Activated T-cell treated with anti-CD3 and anti-CD28 coated beads, Interleukin-2, amount 50 U/mL, for 24 hours (primary cell): ENCODE results near the gene ANKS1B.

Experiments
- DNase-seq: peaks from one replicate; pipeline ENCODE4 v3.0.0-alpha.2; 2020
- H3K27ac Mint-ChIP-seq: 2 replicates; pipeline ENCODE4 v1.8.0; 2020; ENCODE audit warnings: mild to moderate bottlenecking, mixed read lengths
- H3K27me3 Mint-ChIP-seq: 2 replicates; pipeline ENCODE4 v1.8.0; 2020; ENCODE audit warnings: mixed read lengths
- H3K36me3 Mint-ChIP-seq: 2 replicates; pipeline ENCODE4 v1.8.0; 2020; ENCODE audit warnings: low read depth, mixed read lengths
- H3K4me1 Mint-ChIP-seq: 2 replicates; pipeline ENCODE4 v1.8.0; 2020; ENCODE audit warnings: low read depth, mixed read lengths
- H3K4me3 Mint-ChIP-seq: 2 replicates; pipeline ENCODE4 v1.8.0; 2020; ENCODE audit warnings: mild to moderate bottlenecking, moderate library complexity, mixed read lengths
- H3K9me3 Mint-ChIP-seq: 2 replicates; pipeline ENCODE4 v1.8.0; 2020; ENCODE audit warnings: mixed read lengths

The ANKS1B gene

DNA sequence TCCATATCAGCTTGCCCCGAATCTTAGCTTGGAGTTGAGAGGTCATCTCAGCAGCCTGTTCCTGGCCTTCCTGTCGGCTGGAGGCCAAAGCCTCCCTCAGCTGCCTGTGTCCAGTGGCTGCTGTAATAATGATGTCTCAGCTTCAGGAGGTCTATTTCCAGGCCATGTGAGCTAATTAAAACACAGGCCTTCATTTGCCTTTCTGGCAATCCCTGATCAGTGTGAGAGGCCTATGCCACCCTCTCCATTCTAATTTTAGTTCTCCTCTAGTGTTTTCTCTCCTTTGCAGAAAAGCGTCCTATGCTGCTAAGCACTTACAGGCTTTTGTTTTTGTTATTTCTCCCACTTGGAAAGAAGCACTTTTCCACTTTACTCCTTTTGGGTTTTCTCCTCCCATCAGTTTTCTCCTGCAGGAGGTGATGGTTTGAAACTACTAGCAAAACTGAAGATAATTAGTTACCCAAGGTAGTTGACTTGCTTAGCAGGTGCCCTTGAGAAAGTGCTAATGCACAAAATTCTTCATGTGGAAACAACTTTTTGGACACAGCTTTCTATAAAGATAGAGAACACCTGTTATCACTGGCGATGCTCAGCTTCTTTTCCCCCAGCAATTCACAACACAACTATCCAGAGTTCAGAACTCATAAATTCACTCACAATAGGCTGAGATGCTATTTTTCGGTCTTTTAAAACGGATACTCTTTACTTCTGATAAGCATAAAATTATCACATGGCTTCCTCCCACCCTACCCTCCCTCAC, 592.5 kb downstream of the ANKS1B start:
- H3K4me3 Mint-ChIP-seq = no peak overlapping the region
- no peak for DNase-seq
- H3K9me3 Mint-ChIP-seq = no peaks in the 10 kb centered on the region
- no peaks in the 10 kb centered on the region for H3K4me1 Mint-ChIP-seq
- H3K36me3 Mint-ChIP-seq = no peaks in the 10 kb centered on the region
- no peak overlapping the region for H3K27ac Mint-ChIP-seq
- no peaks in the 10 kb centered on the region for H3K27me3 Mint-ChIP-seq

DNA sequence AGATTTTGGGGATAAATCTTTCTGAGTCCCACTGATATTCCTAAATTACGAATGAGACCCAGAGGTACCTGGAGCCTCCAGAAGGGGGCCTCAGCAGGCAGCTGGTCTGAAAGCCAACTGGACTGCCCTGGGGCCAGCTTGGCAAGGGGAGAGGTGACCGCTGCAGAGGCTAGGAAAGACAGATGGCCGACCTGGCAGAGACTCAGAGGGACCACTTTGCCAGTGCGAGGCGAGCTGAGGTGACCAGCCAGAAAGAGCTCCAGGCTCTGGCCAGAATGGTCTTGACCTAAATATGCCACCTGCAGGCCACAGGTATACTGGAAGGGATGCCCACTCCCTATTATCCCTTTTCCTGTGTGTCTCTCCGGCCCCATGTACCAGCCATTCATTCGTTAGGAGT, 594.0 kb downstream of the ANKS1B start:
- DNase-seq = no peak
- Mint-ChIP-seq H3K9me3 (no peaks in the 10 kb centered on the region), H3K27ac (no peak overlapping the region), H3K36me3 (no peaks in the 10 kb centered on the region), H3K4me3 (no peak overlapping the region), H3K4me1 (no peaks in the 10 kb centered on the region), H3K27me3 (no peaks in the 10 kb centered on the region)

DNA sequence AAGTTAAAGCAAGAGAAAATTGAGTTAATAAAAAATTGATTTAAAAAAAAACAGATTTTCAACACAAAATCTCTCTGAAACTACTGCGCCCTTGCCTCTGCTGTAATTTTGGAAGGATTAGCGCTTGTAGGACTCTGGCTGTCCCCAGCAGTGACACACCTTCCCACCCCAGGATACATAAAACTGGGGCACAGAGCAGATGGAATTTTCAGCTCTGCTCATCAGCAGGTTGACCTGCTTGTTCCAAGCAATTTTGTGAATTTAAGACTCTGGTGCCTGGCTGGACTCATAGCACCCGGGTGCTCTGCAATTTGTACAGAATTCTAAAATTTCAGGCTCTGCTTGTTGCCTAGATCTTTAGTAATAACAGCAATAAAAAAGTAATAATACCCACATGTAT, 595.0 kb downstream of the ANKS1B start:
- H3K9me3 Mint-ChIP-seq = no peaks in the 10 kb centered on the region
- DNase-seq = no peak
- H3K4me3 Mint-ChIP-seq = no peak overlapping the region
- no peaks in the 10 kb centered on the region for H3K36me3 Mint-ChIP-seq
- H3K27me3 Mint-ChIP-seq = no peaks in the 10 kb centered on the region
- H3K4me1 Mint-ChIP-seq = no peaks in the 10 kb centered on the region
- no peak overlapping the region for H3K27ac Mint-ChIP-seq

DNA sequence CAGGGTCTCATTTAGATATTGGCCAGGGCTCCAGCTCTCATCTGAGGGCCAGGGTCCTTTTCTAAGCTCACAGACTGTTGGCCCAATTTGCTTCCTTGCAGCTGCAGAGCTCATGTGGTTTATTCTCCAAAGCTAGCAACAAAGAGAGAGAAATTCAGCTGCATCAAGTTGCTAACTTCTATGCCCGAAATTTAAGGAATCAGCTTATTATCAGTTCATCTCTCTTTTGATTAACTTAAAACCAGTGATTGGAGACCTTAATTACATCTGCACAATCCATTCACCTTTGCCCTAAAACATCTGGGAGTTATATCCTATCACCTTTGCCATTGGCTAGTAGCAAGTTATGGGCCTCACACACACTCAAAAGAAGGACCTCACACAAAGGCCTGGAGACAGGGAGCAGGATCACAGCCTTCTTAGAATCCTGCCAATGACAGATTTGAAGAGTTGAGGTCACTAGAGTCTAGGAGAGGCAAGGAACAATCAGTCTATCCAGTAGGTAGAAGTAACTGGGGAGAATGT, 596.0 kb downstream of the ANKS1B start:
- no peaks in the 10 kb centered on the region for H3K9me3 Mint-ChIP-seq
- DNase-seq = no peak
- H3K4me3 Mint-ChIP-seq = no peak overlapping the region
- H3K27ac Mint-ChIP-seq = no peak overlapping the region
- H3K36me3 Mint-ChIP-seq = no peaks in the 10 kb centered on the region
- no peaks in the 10 kb centered on the region for H3K27me3 Mint-ChIP-seq
- H3K4me1 Mint-ChIP-seq = no peaks in the 10 kb centered on the region

DNA sequence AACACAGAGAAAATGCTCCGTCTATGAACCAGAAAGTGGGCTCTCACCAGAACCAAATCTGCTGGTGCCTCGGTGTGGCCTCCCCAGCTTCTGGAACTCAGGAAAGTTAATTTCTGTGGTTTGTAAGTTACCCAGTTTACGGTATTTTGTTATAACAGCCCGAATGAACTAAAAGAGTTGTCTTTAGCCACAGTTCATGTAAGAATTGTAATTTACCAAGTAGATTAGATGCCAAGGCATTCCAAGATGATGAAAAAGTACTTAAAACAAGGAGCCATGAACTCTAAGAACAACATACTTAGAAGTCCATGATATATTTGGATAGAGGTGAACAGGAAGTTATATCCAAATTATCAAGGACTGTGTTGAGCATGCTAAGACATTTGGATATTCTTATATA, 597.1 kb downstream of the ANKS1B start:
- no peaks in the 10 kb centered on the region for H3K9me3 Mint-ChIP-seq
- H3K4me1 Mint-ChIP-seq = no peaks in the 10 kb centered on the region
- no peak overlapping the region for H3K4me3 Mint-ChIP-seq
- H3K27ac Mint-ChIP-seq = no peak overlapping the region
- no peak for DNase-seq
- no peaks in the 10 kb centered on the region for H3K27me3 Mint-ChIP-seq
- H3K36me3 Mint-ChIP-seq = no peaks in the 10 kb centered on the region

DNA sequence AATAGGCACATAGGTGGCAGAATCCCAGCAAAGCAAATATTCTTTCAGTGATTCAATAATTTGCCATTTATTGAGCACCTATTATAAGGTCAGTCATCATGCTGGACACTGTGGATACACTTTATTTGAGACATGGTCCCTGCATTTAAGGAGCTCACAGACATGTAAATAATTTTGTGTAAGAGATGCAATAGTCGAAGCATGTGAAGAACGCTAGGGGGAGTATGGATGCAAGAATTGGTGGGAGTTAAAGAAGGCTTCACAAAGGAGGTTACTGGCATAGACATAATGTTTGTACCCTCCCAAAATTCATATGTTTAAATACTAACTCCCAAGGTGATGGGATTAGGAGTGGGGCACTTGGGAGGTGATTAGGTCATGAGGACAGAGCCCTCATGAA, 597.8 kb downstream of the ANKS1B start:
- Mint-ChIP-seq H3K4me1 (no peaks in the 10 kb centered on the region), H3K27me3 (no peaks in the 10 kb centered on the region)
- DNase-seq = no peak

DNA sequence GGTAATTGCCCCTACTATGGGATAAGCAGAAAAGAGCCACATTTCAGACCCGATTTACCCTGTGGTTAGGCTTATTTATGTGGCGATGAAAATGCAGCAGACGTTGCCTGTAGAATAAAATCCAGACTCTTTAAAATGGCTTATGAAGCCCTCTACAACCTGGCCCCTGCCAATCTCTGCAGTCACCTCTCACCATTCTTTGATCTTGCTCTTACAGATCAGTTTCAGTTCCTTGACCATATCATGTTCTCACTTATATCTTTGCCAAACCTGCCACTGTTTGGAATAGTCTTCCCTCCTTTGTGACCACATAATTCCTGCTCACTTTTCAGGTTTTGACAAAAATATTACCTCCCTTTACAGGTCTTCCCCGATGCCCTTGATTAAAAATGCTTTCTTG, 601.5 kb downstream of the ANKS1B start:
- H3K4me1 Mint-ChIP-seq = no peaks in the 10 kb centered on the region
- H3K4me3 Mint-ChIP-seq = no peak overlapping the region
- H3K9me3 Mint-ChIP-seq = peaks cover 7% of the 10 kb centered on the region

More for the DNA sequence above, 597.8 kb downstream of the ANKS1B start:
- Mint-ChIP-seq H3K9me3 (no peaks in the 10 kb centered on the region), H3K4me3 (no peak overlapping the region), H3K36me3 (no peaks in the 10 kb centered on the region), H3K27ac (no peak overlapping the region)

DNA sequence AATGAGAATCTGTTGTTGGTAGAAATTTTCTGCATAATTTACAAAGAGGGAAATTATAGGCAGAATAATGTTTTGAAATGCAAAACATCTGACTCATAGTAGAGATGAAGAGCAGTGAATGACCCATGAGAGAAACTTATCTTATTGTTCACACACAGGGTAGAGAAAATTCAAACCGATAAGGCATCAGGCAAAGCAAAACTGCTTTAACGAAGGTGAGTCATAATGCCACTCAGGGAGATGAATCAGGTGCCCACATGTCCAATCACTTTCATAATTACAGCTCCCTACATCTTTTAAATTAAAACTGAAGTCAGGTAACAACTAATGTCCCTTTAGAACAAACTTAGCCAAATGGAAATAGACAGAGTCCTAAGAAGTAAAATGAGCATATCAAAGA, 602.7 kb downstream of the ANKS1B start:
- Mint-ChIP-seq H3K9me3 (peaks cover 7% of the 10 kb centered on the region), H3K4me3 (no peak overlapping the region), H3K27ac (no peak overlapping the region), H3K36me3 (no peaks in the 10 kb centered on the region), H3K4me1 (no peaks in the 10 kb centered on the region), H3K27me3 (no peaks in the 10 kb centered on the region)
- no peak for DNase-seq

More for the DNA sequence above, 601.5 kb downstream of the ANKS1B start:
- no peak for DNase-seq
- no peaks in the 10 kb centered on the region for H3K27me3 Mint-ChIP-seq
- H3K27ac Mint-ChIP-seq = no peak overlapping the region
- no peaks in the 10 kb centered on the region for H3K36me3 Mint-ChIP-seq

DNA sequence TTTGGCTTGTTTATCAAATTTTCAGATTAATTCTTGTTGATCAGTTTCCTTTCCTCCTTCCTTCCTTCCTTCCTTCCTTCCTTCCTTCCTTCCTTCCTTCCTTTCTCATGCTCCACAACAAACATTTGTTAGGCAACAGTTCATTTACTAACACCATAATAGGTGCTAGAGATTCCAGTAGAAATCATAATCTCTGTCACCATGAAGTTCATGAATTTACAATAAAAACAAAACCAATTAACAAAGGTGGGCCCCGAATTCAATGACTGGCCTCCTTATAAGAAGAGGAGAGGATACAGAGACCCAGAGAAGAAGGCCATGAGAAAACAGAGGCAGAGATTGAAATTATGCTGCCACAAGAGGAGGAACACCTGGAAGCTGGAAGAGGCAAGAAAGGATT, 604.0 kb downstream of the ANKS1B start:
- Mint-ChIP-seq H3K27ac (no peak overlapping the region), H3K4me3 (no peak overlapping the region), H3K4me1 (no peaks in the 10 kb centered on the region), H3K36me3 (no peaks in the 10 kb centered on the region), H3K9me3 (peaks cover 9% of the 10 kb centered on the region), H3K27me3 (no peaks in the 10 kb centered on the region)
- no peak for DNase-seq

DNA sequence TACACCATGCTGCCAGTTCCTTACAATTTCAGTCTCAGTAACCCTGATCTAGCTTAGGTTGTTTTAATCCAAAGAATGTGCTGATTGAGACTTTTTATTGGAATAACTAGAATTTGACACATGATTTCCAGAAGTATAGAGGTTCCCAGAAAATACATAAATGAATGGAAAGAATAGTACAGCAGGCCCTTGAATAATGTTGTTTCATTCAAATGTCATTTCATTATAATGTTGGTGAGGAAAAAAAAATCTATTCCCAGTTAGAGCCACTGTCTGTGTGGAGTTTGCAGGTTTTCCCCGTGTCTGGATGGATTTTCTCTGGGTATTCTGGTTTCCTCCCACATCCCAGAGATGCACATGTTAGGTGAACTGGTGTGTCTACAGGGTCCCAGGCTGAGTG, 610.7 kb downstream of the ANKS1B start:
- no peak overlapping the region for H3K4me3 Mint-ChIP-seq
- peaks cover 5% of the 10 kb centered on the region for H3K9me3 Mint-ChIP-seq
- no peaks in the 10 kb centered on the region for H3K36me3 Mint-ChIP-seq
- H3K27ac Mint-ChIP-seq = no peak overlapping the region
- no peaks in the 10 kb centered on the region for H3K27me3 Mint-ChIP-seq
- DNase-seq = no peak
- H3K4me1 Mint-ChIP-seq = no peaks in the 10 kb centered on the region

DNA sequence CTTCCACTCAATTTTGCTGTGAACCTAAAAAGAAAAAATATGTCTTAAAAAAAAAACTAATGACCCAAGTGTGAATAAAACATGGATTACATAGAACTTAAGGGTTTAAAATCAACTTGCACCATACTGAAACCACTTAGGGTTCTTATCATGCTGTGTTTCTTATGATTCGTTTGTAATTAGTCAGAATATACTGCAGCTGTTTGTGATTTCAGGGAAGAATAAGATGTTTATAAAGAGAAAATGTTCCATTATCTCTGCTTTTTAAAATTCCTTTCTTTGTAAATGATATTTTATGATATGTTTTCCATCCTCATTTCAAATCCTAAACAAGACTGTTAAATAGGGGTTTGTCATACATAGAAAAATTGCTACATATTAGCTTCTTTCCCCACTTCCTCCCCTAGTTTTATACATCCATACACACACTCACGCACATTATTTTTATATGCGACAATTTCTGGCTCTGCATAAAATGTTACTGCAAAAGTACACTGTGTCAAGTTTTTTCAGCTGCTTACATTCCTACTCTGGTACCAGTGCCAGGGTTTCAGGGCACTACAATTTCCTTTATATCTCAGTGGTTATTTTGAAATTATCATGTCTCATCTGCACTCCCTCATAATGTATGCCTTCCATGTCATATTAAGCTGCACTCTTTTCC, 612.3 kb downstream of the ANKS1B start:
- H3K4me1 Mint-ChIP-seq = no peaks in the 10 kb centered on the region
- DNase-seq = no peak
- H3K27ac Mint-ChIP-seq = no peak overlapping the region
- H3K27me3 Mint-ChIP-seq = no peaks in the 10 kb centered on the region
- no peak overlapping the region for H3K4me3 Mint-ChIP-seq
- peaks cover 5% of the 10 kb centered on the region for H3K9me3 Mint-ChIP-seq
- no peaks in the 10 kb centered on the region for H3K36me3 Mint-ChIP-seq

DNA sequence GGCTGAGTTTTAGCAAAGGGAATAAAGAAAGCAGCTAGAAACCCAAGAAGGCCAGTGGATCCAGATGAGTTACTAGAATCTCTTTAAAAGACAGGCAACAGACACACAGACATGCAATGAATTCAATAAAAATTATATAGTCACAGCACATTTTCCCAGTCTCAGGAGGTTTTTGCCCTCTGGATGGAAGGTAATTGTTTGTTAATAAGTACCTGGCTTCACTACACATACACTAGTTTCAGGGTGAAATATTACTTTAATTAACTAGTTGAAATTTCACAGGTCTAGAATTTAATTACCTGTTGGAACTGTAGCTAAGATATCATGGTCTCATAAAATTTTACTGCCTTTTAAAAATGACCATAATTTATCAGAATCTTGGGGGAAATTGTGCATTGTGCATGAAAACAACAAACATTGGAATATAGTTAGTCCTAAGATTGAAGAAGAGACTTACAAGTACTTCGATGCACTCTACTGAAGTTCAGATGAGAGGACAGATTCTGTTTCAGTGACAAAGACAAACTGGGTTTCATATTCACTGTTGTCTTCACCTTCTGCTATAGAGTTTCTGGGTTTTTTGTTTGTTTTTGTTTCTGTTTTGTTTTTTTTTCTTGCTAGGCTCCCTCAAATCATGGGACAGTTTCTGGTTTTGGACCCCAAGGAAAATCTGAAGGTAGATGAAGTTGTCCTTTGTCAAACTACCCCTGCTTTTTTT, 614.2 kb downstream of the ANKS1B start:
- no peaks in the 10 kb centered on the region for H3K27me3 Mint-ChIP-seq
- no peak overlapping the region for H3K4me3 Mint-ChIP-seq
- H3K27ac Mint-ChIP-seq = no peak overlapping the region
- no peaks in the 10 kb centered on the region for H3K4me1 Mint-ChIP-seq
- H3K9me3 Mint-ChIP-seq = peaks cover 2% of the 10 kb centered on the region
- DNase-seq = no peak
- no peaks in the 10 kb centered on the region for H3K36me3 Mint-ChIP-seq

DNA sequence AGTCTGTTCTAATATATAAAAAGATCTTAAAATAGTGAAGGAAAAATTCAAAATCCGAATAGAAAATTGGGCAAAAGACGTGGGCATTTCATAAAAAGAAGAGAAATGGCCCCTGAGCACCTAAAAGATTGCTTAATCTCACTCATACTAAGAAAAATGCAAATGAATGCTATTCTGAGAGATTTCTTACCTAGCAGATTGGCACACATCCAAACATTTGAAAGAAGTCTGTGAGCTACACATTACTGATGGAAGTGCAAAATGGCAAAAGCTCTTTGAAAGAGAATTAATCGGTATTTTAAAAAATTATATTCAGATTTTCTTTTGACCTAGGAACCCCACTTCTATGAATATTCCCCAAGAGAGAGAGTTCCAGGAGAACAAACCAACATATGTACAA, 617.6 kb downstream of the ANKS1B start:
- H3K9me3 Mint-ChIP-seq = peaks cover 3% of the 10 kb centered on the region
- H3K27ac Mint-ChIP-seq = no peak overlapping the region
- H3K4me1 Mint-ChIP-seq = no peaks in the 10 kb centered on the region
- no peaks in the 10 kb centered on the region for H3K27me3 Mint-ChIP-seq
- H3K4me3 Mint-ChIP-seq = no peak overlapping the region
- no peak for DNase-seq
- no peaks in the 10 kb centered on the region for H3K36me3 Mint-ChIP-seq

DNA sequence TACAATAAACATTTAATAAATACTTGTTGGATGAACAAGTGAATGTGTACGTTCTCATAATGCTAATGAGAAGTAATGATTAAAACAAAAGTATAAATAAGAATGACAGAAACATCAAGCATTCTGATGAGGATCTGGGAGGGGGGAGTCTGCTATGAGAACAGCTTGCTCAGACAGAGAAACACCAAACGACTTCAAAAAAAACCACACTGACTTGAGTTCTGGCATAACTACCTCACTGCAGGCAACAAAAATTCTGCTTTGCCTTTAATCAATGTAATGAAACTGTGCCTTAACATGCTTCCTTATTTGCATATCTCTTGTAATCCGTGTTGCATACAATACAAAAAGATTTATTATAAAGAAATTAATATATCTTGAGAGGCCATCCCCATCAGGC, 632.5 kb downstream of the ANKS1B start:
- Mint-ChIP-seq H3K4me1 (no peaks in the 10 kb centered on the region), H3K9me3 (no peaks in the 10 kb centered on the region), H3K27me3 (no peaks in the 10 kb centered on the region), H3K27ac (no peak overlapping the region), H3K36me3 (no peaks in the 10 kb centered on the region), H3K4me3 (no peak overlapping the region)
- DNase-seq = no peak

DNA sequence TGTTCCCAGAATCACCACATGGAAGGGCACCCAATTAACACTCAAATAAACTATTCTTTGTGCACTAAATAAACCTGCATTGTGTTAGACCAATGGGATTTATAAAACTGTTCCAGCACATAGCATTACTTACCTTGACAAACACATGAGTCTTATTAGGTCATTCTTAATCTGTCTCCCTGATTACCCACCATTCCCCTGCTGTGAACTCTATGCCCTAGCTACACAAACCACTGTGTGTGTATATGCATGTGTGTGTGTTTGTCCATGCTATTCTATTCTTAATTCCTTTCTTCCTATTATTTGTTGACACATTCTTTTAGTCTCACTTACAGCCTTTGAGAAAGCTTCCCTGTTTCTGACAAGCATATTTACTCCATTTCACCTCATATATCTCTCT, 640.8 kb downstream of the ANKS1B start:
- Mint-ChIP-seq H3K36me3 (no peaks in the 10 kb centered on the region), H3K27me3 (no peaks in the 10 kb centered on the region), H3K27ac (no peak overlapping the region), H3K9me3 (peaks cover 3% of the 10 kb centered on the region), H3K4me3 (no peak overlapping the region), H3K4me1 (no peaks in the 10 kb centered on the region)
- no peak for DNase-seq
